HL-60 (cell line): ENCODE measurements around the gene OTOP3.

Experiments
- DNase-seq, 2 experiments: peaks; one replicate each; pipeline ENCODE4 v3.0.0-alpha.2; 2010 to 2020; ENCODE audit warnings: low read depth in 1 of 2, low spot score in 1 of 2
- H3K27ac ChIP-seq: fragments of 250-450 bp; sonication (Bioruptor Pico); replicated peaks from 2 replicates; pipeline ENCODE4 v1.5.1; 2020; ENCODE audit warnings: mild to moderate bottlenecking, moderate library complexity
- H3K27me3 ChIP-seq: fragments of 250-450 bp; sonication (Bioruptor Pico); 2 replicates; pipeline ENCODE4 v1.5.1; 2021; ENCODE audit warnings: mild to moderate bottlenecking, moderate library complexity; ENCODE audit not compliant: insufficient read depth, poor library complexity, severe bottlenecking
- H3K4me3 ChIP-seq: replicated peaks from 2 replicates; pipeline ENCODE4 v1.5.1; 2011; ENCODE audit warnings: mild to moderate bottlenecking, control low read depth, low read length; ENCODE audit not compliant: insufficient read depth
- GABPA ChIP-seq: IDR thresholded peaks from 2 replicates; pipeline ENCODE4 v1.6.1; 2012; ENCODE audit warnings: low read depth
- POLR2AphosphoS5 ChIP-seq: IDR thresholded peaks from 2 replicates; pipeline ENCODE4 v1.6.1; 2012; ENCODE audit warnings: low read depth
- SPI1 ChIP-seq: IDR thresholded peaks from 2 replicates; pipeline ENCODE4 v1.6.1; 2012; ENCODE audit warnings: low read depth, mild to moderate bottlenecking, borderline replicate concordance
- long read RNA-seq: library from polyadenylated mRNA; unstranded; transcript quantifications from one replicate; pipeline ENCODE4 v2.0.0, GENCODE V29; 2020
- TF ChIP-seq, protein P1 (sequence below): IDR thresholded peaks from one replicate; pipeline ENCODE4 v1.5.1; 2011; ENCODE audit warnings: low read length, control low read depth, inconsistent platforms; ENCODE audit not compliant: insufficient read depth
- TF ChIP-seq, protein P2 (sequence below): IDR thresholded peaks from 2 replicates; pipeline ENCODE4 v1.6.1; 2012; ENCODE audit warnings: low read depth; ENCODE audit not compliant: insufficient replicate concordance

The OTOP3 gene
- long read RNA-seq: 0 reads

GRCh38 chr17:74935585-74936469 lies at the start of gene OTOP3:
Gene OTOP3 (plus strand): TSS chr17:74935898. CDS start chr17:74935922, 24 bp downstream.
- no peak within 1 kb of the TSS for H3K27ac ChIP-seq
- H3K27me3 ChIP-seq: peaks cover 34% of the 10 kb centered on the region
- TF ChIP-seq, protein P1, sequence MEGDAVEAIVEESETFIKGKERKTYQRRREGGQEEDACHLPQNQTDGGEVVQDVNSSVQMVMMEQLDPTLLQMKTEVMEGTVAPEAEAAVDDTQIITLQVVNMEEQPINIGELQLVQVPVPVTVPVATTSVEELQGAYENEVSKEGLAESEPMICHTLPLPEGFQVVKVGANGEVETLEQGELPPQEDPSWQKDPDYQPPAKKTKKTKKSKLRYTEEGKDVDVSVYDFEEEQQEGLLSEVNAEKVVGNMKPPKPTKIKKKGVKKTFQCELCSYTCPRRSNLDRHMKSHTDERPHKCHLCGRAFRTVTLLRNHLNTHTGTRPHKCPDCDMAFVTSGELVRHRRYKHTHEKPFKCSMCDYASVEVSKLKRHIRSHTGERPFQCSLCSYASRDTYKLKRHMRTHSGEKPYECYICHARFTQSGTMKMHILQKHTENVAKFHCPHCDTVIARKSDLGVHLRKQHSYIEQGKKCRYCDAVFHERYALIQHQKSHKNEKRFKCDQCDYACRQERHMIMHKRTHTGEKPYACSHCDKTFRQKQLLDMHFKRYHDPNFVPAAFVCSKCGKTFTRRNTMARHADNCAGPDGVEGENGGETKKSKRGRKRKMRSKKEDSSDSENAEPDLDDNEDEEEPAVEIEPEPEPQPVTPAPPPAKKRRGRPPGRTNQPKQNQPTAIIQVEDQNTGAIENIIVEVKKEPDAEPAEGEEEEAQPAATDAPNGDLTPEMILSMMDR: no peak
- TF ChIP-seq GABPA (no peak), POLR2AphosphoS5 (no peak), SPI1 (no peak)
- TF ChIP-seq, protein P2, sequence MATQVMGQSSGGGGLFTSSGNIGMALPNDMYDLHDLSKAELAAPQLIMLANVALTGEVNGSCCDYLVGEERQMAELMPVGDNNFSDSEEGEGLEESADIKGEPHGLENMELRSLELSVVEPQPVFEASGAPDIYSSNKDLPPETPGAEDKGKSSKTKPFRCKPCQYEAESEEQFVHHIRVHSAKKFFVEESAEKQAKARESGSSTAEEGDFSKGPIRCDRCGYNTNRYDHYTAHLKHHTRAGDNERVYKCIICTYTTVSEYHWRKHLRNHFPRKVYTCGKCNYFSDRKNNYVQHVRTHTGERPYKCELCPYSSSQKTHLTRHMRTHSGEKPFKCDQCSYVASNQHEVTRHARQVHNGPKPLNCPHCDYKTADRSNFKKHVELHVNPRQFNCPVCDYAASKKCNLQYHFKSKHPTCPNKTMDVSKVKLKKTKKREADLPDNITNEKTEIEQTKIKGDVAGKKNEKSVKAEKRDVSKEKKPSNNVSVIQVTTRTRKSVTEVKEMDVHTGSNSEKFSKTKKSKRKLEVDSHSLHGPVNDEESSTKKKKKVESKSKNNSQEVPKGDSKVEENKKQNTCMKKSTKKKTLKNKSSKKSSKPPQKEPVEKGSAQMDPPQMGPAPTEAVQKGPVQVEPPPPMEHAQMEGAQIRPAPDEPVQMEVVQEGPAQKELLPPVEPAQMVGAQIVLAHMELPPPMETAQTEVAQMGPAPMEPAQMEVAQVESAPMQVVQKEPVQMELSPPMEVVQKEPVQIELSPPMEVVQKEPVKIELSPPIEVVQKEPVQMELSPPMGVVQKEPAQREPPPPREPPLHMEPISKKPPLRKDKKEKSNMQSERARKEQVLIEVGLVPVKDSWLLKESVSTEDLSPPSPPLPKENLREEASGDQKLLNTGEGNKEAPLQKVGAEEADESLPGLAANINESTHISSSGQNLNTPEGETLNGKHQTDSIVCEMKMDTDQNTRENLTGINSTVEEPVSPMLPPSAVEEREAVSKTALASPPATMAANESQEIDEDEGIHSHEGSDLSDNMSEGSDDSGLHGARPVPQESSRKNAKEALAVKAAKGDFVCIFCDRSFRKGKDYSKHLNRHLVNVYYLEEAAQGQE: no peak
- no peak within 1 kb of the TSS for H3K4me3 ChIP-seq
- no peak for DNase-seq

GRCh38 chr17:74888469-74888868 lies 47.2 kb upstream of the OTOP3 start:
- DNase-seq: no peak
- TF ChIP-seq, protein P1: no peak
- no peak for TF ChIP-seq GABPA
- no peak for TF ChIP-seq POLR2AphosphoS5
- TF ChIP-seq, protein P2: no peak
- H3K27ac ChIP-seq: no peak overlapping the region
- peaks cover 15% of the 10 kb centered on the region for H3K27me3 ChIP-seq
- no peak overlapping the region for H3K4me3 ChIP-seq

GRCh38 chr17:74890554-74890953 lies 45.1 kb upstream of the OTOP3 start:
- peaks cover 29% of the 10 kb centered on the region for H3K27me3 ChIP-seq
- TF ChIP-seq SPI1 (no peak), GABPA (no peak), POLR2AphosphoS5 (no peak)
- TF ChIP-seq, protein P1: no peak
- TF ChIP-seq, protein P2: no peak
- no peak overlapping the region for H3K27ac ChIP-seq
- H3K4me3 ChIP-seq: no peak overlapping the region
- DNase-seq: no peak
